Testis (tissue), 3 donors: ENCODE data around the gene TMEM80. TPM values are rescaled to one million over a fixed set of nuclear protein-coding genes. Genes with fewer than 3 reads are reported as not detected.
A peak's percentile ranks its signal among the peaks of the same experiment; 100 is the strongest.

Experiments used
- DNase-seq: peaks from one replicate; pipeline ENCODE4 v3.0.0-alpha.2; 2019
- H3K27ac ChIP-seq, 2 donors: fragments of 200-600 bp; sonication (generic); one replicate each; pipeline ENCODE4 v1.5.1; 2019
- H3K27me3 ChIP-seq: fragments of 200-600 bp; sonication (generic); one replicate; pipeline ENCODE4 v1.5.1; 2019
- H3K36me3 ChIP-seq: fragments of 200-600 bp; sonication (generic); one replicate; pipeline ENCODE4 v1.5.1; 2017; ENCODE audit warnings: low read depth; ENCODE audit errors: missing control alignments
- H3K4me1 ChIP-seq: fragments of 200-600 bp; sonication (generic); one replicate; pipeline ENCODE4 v1.5.1; 2019
- H3K4me3 ChIP-seq, 2 donors: fragments of 200-600 bp; sonication (generic); one replicate each; pipeline ENCODE4 v1.5.1; 2017 to 2019
- H3K9me3 ChIP-seq: fragments of 200-600 bp; sonication (generic); one replicate; pipeline ENCODE4 v1.5.1; 2017
- CTCF ChIP-seq, 3 experiments: fragments of 450-650 bp in 2 of 3; fragments of 200-600 bp in 1 of 3; sonication (generic) in 1 of 3; IDR thresholded peaks; one replicate each; pipeline ENCODE4 v1.5.1; 2016 to 2019; ENCODE audit warnings: antibody characterized with exemption in 3 of 3, mild to moderate bottlenecking in 2 of 3, moderate library complexity in 1 of 3
- POLR2A ChIP-seq: fragments of 450-650 bp; IDR thresholded peaks from one replicate; pipeline ENCODE4 v1.6.1; 2017; ENCODE audit warnings: antibody characterized with exemption, mild to moderate bottlenecking, moderate library complexity
- WGBS, 2 donors: methylation state at CpG; one replicate each; pipeline ENCODE4 v1.1.5; 2018; 5-methylcytosine and 5-hydroxymethylcytosine counted together
- intact Hi-C: fragments of 100-400 bp; cut with DNase I; formaldehyde crosslinking; loops from one replicate; pipeline ENCODE4 v1.15.1; 2023; ENCODE audit warnings: low total_unique reads
- polyA plus RNA-seq: library from polyadenylated mRNA; stranded (reverse); fragments of 350-450 nt; fragmentation: Illumina TruSeq; extraction: RNeasy Lipid Tissue Mini Kit (QIAGEN cat#74804); gene quantifications from one replicate; pipeline ENCODE4 v1.2.3, GENCODE V29; 2014; ENCODE audit warnings: low read depth, low replicate concordance; ENCODE audit not compliant: insufficient read depth
- total RNA-seq, 2 donors: library from RNA; depleted of rRNA; stranded (reverse); fragments of >200 nt; gene quantifications; one replicate each; pipeline ENCODE4 v1.2.3, GENCODE V29; 2016

TMEM80 gene
- total and polyA plus RNA-seq, 3 donors from 2014 or later: 38.9 to 74.5 (median 72.8) TPM

DNA sequence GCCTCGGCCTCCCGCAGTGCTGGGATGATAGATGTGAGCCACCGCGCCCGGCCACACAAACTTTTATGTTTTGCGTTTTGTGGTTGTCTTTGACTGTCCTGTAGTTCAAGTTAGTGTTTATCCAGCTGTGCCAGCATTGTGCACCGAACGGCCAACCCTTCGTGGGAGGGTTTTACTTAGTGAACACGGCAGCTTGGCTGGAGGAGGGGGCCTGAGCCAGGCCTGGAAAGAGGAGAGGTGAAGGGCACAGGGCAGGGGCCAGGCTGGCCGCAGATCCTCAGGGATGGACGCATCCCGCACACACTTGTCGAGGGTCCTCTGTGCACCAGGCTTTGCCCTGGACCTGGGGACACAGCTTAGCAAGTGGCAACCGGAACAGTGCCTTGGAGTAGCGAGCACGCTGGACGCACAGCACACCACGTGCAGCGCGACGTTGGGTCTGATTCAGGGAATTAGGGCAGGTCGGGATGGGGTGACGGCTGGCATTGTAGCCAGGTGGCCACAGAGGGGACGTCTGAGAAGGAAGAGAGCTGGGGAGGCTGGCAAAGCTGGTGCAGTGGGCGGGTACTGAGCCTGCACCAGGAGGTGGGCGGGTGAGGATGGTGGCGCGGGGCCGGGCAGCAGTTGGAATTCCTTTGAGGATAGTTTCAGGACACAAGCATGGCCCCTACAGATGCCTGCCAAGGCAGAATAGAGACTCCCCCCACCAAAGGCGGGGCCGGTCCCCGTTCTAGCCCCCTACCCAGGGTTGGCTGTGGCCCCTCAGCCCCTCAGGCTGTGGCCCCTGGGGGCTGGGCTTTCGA lies 23.8 kb downstream of the TMEM80 start:
- Histone ChIP-seq H3K27me3 (no peaks in the 10 kb centered on the region), H3K36me3 (no peaks in the 10 kb centered on the region), H3K27ac (no peak overlapping the region), H3K4me3 (no peak overlapping the region), H3K9me3 (no peaks in the 10 kb centered on the region), H3K4me1 (peaks cover 9% of the 10 kb centered on the region)
- WGBS, 2 donors: 77 to 84% methylated on average over 31 to 34 of the region's 34 CpGs
- TF ChIP-seq CTCF (IDR thresholded peaks at IDR 0.05) (no peak), POLR2A (no peak)
- DNase-seq: no peak
- intact Hi-C loops: loop anchor here (10.0 kb wide), 1 partner anchor 165 kb away; no protein-coding TSS in a partner anchor

- no peaks in the 10 kb centered on the region for H3K9me3 ChIP-seq
- WGBS, 2 donors: 38 to 55% methylated on average over 10 to 33 of the region's 35 CpGs
- H3K27ac ChIP-seq: no peak overlapping the region
- no peak for DNase-seq
- no peaks in the 10 kb centered on the region for H3K27me3 ChIP-seq
- no peaks in the 10 kb centered on the region for H3K36me3 ChIP-seq
- intact Hi-C loops: loop anchor here (10.0 kb wide), 1 partner anchor 165 kb away; no protein-coding TSS in a partner anchor
- TF ChIP-seq CTCF (IDR thresholded peaks at IDR 0.05): no peak
- no peak for TF ChIP-seq POLR2A
- H3K4me3 ChIP-seq: peak overlapping the region in 1 of 2 donors; percentile 25
- peaks cover 9% of the 10 kb centered on the region for H3K4me1 ChIP-seq
Measured at GRCh38 chr11:720017-720641, 24.5 kb downstream of the TMEM80 start.

- 13 to 27% methylated on average over 3 to 47 of the region's 53 CpGs for WGBS, 2 donors
- Histone ChIP-seq H3K9me3 (no peaks in the 10 kb centered on the region), H3K27me3 (no peaks in the 10 kb centered on the region), H3K4me1 (peaks cover 10% of the 10 kb centered on the region), H3K4me3 (peak overlapping the region in 1 of 2 donors; percentile 25), H3K36me3 (no peaks in the 10 kb centered on the region), H3K27ac (no peak overlapping the region)
- DNase-seq: no peak
- intact Hi-C loops: loop anchor here (10.0 kb wide), 1 partner anchor 166 kb away; no protein-coding TSS in a partner anchor
- TF ChIP-seq POLR2A: no peak
- TF ChIP-seq CTCF (IDR thresholded peaks at IDR 0.05): no peak
Measured at GRCh38 chr11:720642-721246, 25.1 kb downstream of the TMEM80 start.

DNA sequence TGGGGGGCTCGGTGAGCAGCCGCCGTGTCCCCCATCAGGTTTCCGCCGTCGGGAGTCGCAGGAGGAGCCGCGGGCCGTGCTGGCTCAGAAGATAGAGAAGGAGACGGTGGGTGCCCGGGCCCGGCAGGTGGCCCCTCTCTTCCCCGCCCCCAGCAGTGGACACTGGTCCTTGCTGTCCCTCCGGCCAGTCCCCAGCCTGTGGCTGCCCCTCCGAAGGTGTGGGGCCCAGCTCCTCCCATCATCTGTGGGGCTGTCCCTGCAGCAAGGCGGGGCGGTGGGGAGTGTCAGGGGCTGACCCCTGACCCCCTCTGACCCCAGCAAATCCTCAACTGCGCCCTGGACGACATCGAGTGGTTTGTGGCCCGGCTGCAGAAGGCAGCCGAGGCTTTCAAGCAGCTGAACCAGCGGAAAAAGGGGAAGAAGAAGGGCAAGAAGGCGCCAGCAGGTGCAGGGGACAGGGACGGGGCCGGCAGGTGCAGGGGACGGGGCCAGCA lies 25.7 kb downstream of the TMEM80 start:
- 31 to 37% methylated on average over 13 to 28 of the region's 28 CpGs for WGBS, 2 donors
- Histone ChIP-seq H3K27me3 (no peaks in the 10 kb centered on the region), H3K36me3 (no peaks in the 10 kb centered on the region), H3K4me1 (peaks cover 14% of the 10 kb centered on the region), H3K27ac (no peak overlapping the region), H3K9me3 (no peaks in the 10 kb centered on the region), H3K4me3 (peak overlapping the region in 1 of 2 donors; percentile 25)
- intact Hi-C loops: loop anchor here (10.0 kb wide), 1 partner anchor 166 kb away; no protein-coding TSS in a partner anchor
- no peak for TF ChIP-seq CTCF (IDR thresholded peaks at IDR 0.05)
- no peak for DNase-seq
